H1 (cell line): Measurements from ENCODE around the gene RAB40A.

Experiments used
- CTCF ChIP-seq, 3 experiments: IDR thresholded peaks; 1 replicate in 2 of 3; 2 replicates in 1 of 3; pipeline versions ENCODE4 v1.5.1 to v1.6.1; 2011; ENCODE audit warnings: low read length in 3 of 3, mild to moderate bottlenecking in 3 of 3, inconsistent platforms in 2 of 3, low read depth in 1 of 3, moderate library complexity in 1 of 3; ENCODE audit not compliant: insufficient read depth in 1 of 3; ENCODE audit errors: control extremely low read depth in 1 of 3
- EZH2 ChIP-seq: fragments of 200-600 bp; sonication (generic); IDR thresholded peaks from 2 replicates; pipeline ENCODE4 v1.7.1; 2012; ENCODE audit warnings: low read depth, mild to moderate bottlenecking, moderate library complexity, low read length, inconsistent platforms; ENCODE audit not compliant: severe bottlenecking
- GABPA ChIP-seq: IDR thresholded peaks from 2 replicates; pipeline ENCODE4 v1.6.1; 2011; ENCODE audit warnings: mild to moderate bottlenecking, low read length, moderate library complexity, borderline replicate concordance; ENCODE audit not compliant: insufficient read depth
- MAFK ChIP-seq: IDR thresholded peaks from 2 replicates; pipeline ENCODE4 v1.6.1; 2012; ENCODE audit warnings: low read depth, mild to moderate bottlenecking, improper control_type of control experiment, low read length
- RNF2 ChIP-seq: fragments of 200-900, 300-1000 bp; sonication (generic); IDR thresholded peaks from 2 replicates; pipeline ENCODE4 v1.7.1; 2016; ENCODE audit warnings: borderline replicate concordance, low read depth, mild to moderate bottlenecking, antibody characterized with exemption, low read length; ENCODE audit not compliant: poor library complexity, severe bottlenecking; ENCODE audit errors: missing control alignments

DNA sequence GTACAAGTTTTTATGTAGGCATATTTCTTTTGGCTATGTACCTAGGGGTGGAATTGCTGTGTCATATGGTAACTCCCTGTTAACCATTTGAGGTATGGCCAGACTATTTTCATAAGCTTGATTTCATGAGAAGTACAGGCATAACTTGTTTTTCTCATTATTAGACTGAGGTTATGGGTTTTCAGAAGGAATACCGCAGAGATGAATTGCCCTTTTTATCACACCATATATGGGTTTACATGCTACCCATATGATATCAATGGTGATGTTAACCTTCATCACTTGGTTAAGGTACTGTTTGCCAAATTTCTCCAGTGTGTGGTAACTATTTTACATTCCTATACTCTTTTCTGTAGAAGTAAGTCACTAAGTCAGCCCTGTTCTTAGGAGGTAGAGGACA is 23.5 kb downstream of the RAB40A start:
- TF ChIP-seq EZH2: no peak
- no peak for TF ChIP-seq CTCF (IDR thresholded peaks at IDR 0.05; ENCODE audit: control extremely low read depth in 1 of 3, insufficient read depth in 1 of 3, low read depth in 1 of 3, low read length in 3 of 3)
- no peak for TF ChIP-seq GABPA
- TF ChIP-seq RNF2: no peak
- no peak for TF ChIP-seq MAFK
